OCI-LY3 (cell line): ENCODE data around the gene UBL5.

Experiments
- H2AFZ ChIP-seq: fragments of 200-600, 300-600 bp; shearing (Covaris generic); 2 replicates; pipeline ENCODE4 v1.6.0; 2014; ENCODE audit warnings: antibody characterized with exemption, low read depth, low read length
- H3K27ac ChIP-seq: fragments of 200-600, 300-600 bp; sonication (generic); 2 replicates; pipeline ENCODE4 v1.5.1; 2014; ENCODE audit warnings: mild to moderate bottlenecking, low read length, moderate library complexity, mixed read lengths
- H3K27me3 ChIP-seq: fragments of 200-600, 300-600 bp; sonication (generic); 2 replicates; pipeline ENCODE4 v1.6.1; 2014; ENCODE audit warnings: low read depth, low read length, mixed read lengths
- H3K36me3 ChIP-seq: fragments of 200-600, 300-600 bp; sonication (generic); replicated peaks from 2 replicates; pipeline ENCODE3; 2014; ENCODE audit warnings: low read depth, low read length, mixed read lengths
- H3K4me1 ChIP-seq: fragments of 300-600, 200-600 bp; sonication (generic); 2 replicates; pipeline ENCODE4 v1.6.1; 2014; ENCODE audit warnings: low read length, mixed read lengths
- H3K4me2 ChIP-seq: fragments of 200-600, 300-600 bp; sonication (generic); 2 replicates; pipeline ENCODE4 v1.6.1; 2014; ENCODE audit warnings: low read length, mixed read lengths
- H3K4me3 ChIP-seq: fragments of 300-600, 200-600 bp; sonication (generic); 2 replicates; pipeline ENCODE4 v1.5.1; 2014; ENCODE audit warnings: antibody characterized with exemption, mild to moderate bottlenecking, low read length, moderate library complexity
- H3K79me2 ChIP-seq: fragments of 300-600, 200-600 bp; shearing (Covaris generic); 2 replicates; pipeline ENCODE4 v1.6.1; 2014; ENCODE audit warnings: mild to moderate bottlenecking, low read length, mixed read lengths
- H3K9ac ChIP-seq: fragments of 300-600, 200-600 bp; shearing (Covaris generic); 2 replicates; pipeline ENCODE4 v1.6.0; 2014; ENCODE audit warnings: mild to moderate bottlenecking, low read length, moderate library complexity
- H3K9me3 ChIP-seq: fragments of 200-600, 300-600 bp; shearing (Covaris generic); 2 replicates; pipeline ENCODE4 v1.6.1; 2014; ENCODE audit warnings: low read length, mixed read lengths; ENCODE audit not compliant: insufficient read depth
- H4K20me1 ChIP-seq: fragments of 200-600, 300-600 bp; sonication (generic); 2 replicates; pipeline ENCODE4 v1.6.1; 2016; ENCODE audit warnings: low read length, mixed read lengths; ENCODE audit not compliant: insufficient read depth
- EZH2phosphoT487 ChIP-seq: fragments of 200-600 bp; shearing (Covaris generic); IDR thresholded peaks from 2 replicates; pipeline ENCODE4 v1.6.1; 2018; ENCODE audit warnings: antibody characterized with exemption, mixed run types, low read depth
- TF ChIP-seq, protein P1 (sequence below): fragments of 200-600, 300-600 bp; sonication (generic); IDR thresholded peaks from 2 replicates; pipeline ENCODE4 v1.5.1; 2014; ENCODE audit warnings: antibody characterized with exemption, low read length, low read depth

The UBL5 gene

DNA sequence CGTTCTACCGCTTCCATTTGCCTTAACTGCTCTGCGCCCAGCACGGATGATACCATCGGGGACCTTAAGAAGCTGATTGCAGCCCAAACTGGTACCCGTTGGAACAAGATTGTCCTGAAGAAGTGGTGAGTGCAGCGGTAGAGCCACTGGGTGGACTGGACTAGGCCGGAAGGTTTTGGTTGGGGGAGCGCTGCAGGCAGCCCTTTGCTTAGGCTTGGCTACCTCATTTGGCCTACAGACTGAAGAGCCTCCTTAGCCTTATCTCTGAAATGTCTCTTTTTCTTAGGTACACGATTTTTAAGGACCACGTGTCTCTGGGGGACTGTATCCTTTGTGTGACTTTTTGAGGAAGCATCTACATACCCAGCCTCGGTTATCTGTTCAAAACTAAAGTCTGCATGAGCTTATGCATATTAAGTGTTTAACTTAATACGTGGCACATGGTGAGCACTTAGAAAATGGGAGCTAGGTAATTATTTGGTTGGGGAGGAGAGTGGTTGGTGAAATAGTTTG lies 889 bp downstream of the UBL5 start:
- Histone ChIP-seq H3K27me3 (no peaks in the 10 kb centered on the region), H3K9ac (peak overlapping the region; percentile 86), H3K4me2 (peak overlapping the region; percentile 99), H3K79me2 (peaks cover 54% of the 10 kb centered on the region), H4K20me1 (peaks cover 6% of the 10 kb centered on the region; the same call in 1 of the 2 replicates), H3K4me1 (peaks cover 5% of the 10 kb centered on the region), H3K36me3 (peaks cover 25% of the 10 kb centered on the region), H2AFZ (no peak overlapping the region), H3K27ac (peak overlapping the region; percentile 48), H3K9me3 (no peaks in the 10 kb centered on the region), H3K4me3 (peak overlapping the region; percentile 94)
- TF ChIP-seq, protein P1, sequence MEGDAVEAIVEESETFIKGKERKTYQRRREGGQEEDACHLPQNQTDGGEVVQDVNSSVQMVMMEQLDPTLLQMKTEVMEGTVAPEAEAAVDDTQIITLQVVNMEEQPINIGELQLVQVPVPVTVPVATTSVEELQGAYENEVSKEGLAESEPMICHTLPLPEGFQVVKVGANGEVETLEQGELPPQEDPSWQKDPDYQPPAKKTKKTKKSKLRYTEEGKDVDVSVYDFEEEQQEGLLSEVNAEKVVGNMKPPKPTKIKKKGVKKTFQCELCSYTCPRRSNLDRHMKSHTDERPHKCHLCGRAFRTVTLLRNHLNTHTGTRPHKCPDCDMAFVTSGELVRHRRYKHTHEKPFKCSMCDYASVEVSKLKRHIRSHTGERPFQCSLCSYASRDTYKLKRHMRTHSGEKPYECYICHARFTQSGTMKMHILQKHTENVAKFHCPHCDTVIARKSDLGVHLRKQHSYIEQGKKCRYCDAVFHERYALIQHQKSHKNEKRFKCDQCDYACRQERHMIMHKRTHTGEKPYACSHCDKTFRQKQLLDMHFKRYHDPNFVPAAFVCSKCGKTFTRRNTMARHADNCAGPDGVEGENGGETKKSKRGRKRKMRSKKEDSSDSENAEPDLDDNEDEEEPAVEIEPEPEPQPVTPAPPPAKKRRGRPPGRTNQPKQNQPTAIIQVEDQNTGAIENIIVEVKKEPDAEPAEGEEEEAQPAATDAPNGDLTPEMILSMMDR, result no peak
- TF ChIP-seq EZH2phosphoT487, result no peak

- Histone ChIP-seq H3K9ac (peak overlapping the region; percentile 53), H3K4me2 (peak overlapping the region; percentile 49), H3K4me1 (peaks cover 12% of the 10 kb centered on the region), H3K9me3 (no peaks in the 10 kb centered on the region), H4K20me1 (peaks cover 5% of the 10 kb centered on the region; the same call in 1 of the 2 replicates), H3K36me3 (peaks cover 23% of the 10 kb centered on the region), H3K27ac (no peak overlapping the region), H3K79me2 (peaks cover 38% of the 10 kb centered on the region), H3K27me3 (no peaks in the 10 kb centered on the region), H3K4me3 (peak overlapping the region; percentile 84), H2AFZ (no peak overlapping the region)
- TF ChIP-seq, protein P1, result no peak
- TF ChIP-seq EZH2phosphoT487, result no peak
Observed at GRCh38 chr19:9834307-9834725, 6.6 kb downstream of the UBL5 start.

DNA sequence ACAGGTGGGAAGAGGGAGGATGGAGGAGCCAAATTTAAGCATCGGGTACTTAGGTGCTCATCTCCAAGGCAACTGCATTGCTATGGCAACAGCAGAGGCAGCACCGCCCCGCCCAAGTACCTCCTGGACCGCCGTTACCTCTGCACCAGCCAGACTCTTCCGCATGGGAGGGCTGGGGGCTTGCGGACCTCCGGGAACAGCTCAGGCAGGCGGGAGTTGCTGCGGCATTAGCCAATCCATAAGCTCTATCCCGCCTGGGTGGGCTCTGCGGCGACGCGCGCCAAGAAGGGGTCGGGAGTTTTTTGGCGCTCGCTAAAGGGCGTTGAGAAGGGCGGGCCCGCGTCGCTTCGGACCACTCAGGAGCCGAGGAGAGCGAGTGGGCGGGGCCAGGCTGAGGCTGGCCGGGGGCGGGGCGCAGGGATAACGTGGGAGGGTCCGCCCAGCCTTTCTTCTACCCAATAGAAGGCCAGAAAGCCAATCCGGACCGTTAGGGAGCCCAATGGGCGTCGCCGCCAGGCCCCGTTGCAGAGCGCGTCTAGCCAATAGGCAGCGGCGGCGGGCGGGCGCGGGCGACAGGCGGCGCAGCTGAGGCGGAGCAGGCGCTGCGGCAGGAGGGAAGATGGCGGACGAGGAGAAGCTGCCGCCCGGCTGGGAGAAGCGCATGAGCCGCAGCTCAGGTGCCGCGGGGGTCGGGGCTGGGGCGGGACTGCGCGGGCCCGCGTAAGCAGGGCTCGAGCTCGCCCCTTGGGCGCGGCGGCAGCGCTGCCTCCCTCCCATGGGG lies 7.2 kb downstream of the UBL5 start, which contains the start of gene PIN1:
Gene PIN1, plus strand, starts transcription at position 593 of the 781 bp plus-strand sequence. Its CDS starts 27 bp downstream, at position 620.
- H4K20me1 ChIP-seq, result peaks cover 5% of the 10 kb centered on the region; the same call in 1 of the 2 replicates
- H3K27ac ChIP-seq, result no peak within 1 kb of the TSS
- H3K4me2 ChIP-seq, result peak within 1 kb of the TSS; percentile 82
- H3K4me1 ChIP-seq, result peaks cover 12% of the 10 kb centered on the region
- H3K27me3 ChIP-seq, result no peaks in the 10 kb centered on the region
- no peak for TF ChIP-seq EZH2phosphoT487
- TF ChIP-seq, protein P1, result peak; percentile 39
- no peaks in the 10 kb centered on the region for H3K9me3 ChIP-seq
- peaks cover 20% of the 10 kb centered on the region for H3K36me3 ChIP-seq
- H3K4me3 ChIP-seq, result peak within 1 kb of the TSS; percentile 86
- H3K79me2 ChIP-seq, result peaks cover 32% of the 10 kb centered on the region
- H3K9ac ChIP-seq, result peak within 1 kb of the TSS; percentile 76
- peak within 1 kb of the TSS; percentile 91 for H2AFZ ChIP-seq

DNA sequence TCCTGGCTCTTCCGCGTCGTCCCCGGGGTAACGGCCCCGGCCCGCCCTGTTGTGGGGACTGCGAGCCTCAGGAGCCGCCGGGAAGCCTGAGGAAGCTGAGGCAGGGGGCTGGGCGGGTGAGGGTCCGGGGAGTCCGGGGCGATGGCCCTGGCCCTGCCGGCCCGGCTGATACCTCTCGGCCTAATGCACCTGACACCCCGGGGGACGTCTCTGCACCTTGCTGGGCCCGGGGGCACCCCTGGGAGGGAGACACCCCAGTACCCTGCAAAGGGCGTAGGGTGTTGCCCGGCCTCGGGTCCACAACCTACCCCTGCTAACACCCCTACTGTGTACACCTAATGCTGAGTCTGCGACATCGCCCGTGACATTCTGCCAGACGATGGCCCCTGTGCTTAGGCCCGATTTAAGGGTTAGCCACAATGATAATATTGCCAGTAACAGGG lies 7.8 kb downstream of the UBL5 start:
- Histone ChIP-seq H3K27me3 (no peaks in the 10 kb centered on the region), H2AFZ (no peak overlapping the region)

More for the DNA sequence above, 7.8 kb downstream of the UBL5 start:
- Histone ChIP-seq H3K4me3 (peak overlapping the region; percentile 86), H3K4me2 (peak overlapping the region; percentile 82), H3K9ac (peak overlapping the region; percentile 76), H4K20me1 (peaks cover 5% of the 10 kb centered on the region; the same call in 1 of the 2 replicates), H3K9me3 (no peaks in the 10 kb centered on the region), H3K79me2 (peaks cover 26% of the 10 kb centered on the region), H3K4me1 (peaks cover 12% of the 10 kb centered on the region), H3K36me3 (peaks cover 20% of the 10 kb centered on the region), H3K27ac (no peak overlapping the region)
- TF ChIP-seq, protein P1, result no peak
- TF ChIP-seq EZH2phosphoT487, result no peak
